ENCODE results near the gene CREBZF.
"Not testable (repeated sequence)": the region's sequence is repeated elsewhere in the genome, so short reads cannot be mapped to it uniquely, and the experiment has no call there.

CREBZF gene

DNA sequence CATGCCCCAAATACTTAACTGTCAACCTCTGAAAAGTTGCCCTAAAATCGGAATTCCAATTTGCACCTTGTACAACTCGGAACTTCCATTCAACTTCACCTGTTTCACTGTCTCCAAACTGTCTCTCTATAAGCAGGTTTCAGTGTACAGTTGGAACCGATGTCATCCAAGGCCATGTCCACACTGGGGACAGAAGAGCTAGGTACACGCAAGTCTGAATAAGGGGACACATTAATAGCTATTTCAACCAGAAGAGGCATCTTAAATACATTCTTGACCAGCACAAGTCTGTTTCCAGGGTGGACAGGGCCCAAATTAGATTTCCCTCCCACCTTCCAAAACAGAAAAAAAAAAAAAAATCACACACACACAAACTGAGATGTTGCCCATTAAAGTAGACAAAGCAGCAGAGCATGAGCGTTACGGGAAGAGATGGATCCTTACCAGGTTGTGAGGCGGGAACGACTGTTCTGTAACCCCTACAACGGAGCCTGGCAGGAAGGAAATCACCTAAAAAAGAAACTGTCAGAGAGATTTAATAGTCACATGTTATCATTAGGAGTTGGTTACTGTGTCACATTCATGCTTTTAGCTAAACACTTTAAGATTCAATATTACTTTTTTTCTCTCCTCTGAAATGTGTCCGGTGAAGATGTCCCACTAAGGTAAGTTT lies 1.7 kb downstream of the CREBZF start:
- H3K9ac ChIP-seq, result peak overlapping the region; percentile 94 to 100 (median 98)
- no peaks in the 10 kb centered on the region for H3K9me3 ChIP-seq (replicated peaks in 1 of 11)
- no peak for TF ChIP-seq Cebpa-rat (IDR thresholded peaks at IDR 0.05)
- H3K4me2 ChIP-seq, result peak overlapping the region; percentile 82 to 98 (median 91)
- peaks cover 43 to 65% (median 58%) of the 10 kb centered on the region in 11 experiments for H4K20me1 ChIP-seq
- H3K36me3 ChIP-seq, result peaks cover 24 to 53% (median 39%) of the 10 kb centered on the region in 11 experiments; a peak in 20 of 22 replicates
- peak overlapping the region; percentile 93 to 100 (median 98) for H3K27ac ChIP-seq
- peak overlapping the region; percentile 85 to 99 (median 90) for H3K4me3 ChIP-seq
- no peaks in the 10 kb centered on the region for H3K27me3 ChIP-seq
- H3K4me1 ChIP-seq, result peaks cover 3 to 46% (median 35%) of the 10 kb centered on the region in 10 experiments; a peak in 18 of 20 replicates

DNA sequence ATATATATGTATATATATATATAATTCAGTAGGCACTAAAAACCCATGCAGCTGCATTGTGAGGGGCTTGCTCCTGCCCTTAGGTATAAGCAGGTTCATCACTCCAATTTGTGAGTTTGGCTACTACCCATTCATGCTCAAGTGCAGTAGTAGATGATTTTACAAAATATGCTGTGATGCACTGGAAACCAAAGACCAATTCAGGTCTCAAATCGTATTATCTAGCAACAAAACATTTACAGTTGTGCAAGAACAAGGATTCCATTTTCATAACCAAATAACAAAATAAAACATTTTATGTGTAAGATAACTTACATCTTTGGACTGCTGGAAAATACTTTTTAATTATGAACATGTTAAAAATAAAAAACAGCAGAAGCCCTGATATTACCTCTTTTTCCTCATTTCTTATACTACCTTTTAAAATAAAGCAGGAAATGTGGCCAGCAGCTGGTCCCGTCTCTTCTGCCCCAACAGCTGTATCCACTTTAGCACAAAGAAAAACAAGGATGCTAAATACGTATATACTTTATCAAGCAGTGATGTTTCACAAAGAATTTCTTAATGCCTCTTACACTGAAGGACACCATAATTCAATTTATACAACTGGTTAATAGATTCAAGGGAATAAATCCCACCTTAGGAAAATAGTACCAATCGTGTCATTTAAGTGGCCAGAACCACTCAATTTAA lies 2.8 kb downstream of the CREBZF start:
- peaks cover 35 to 64% (median 49%) of the 10 kb centered on the region in 11 experiments for H3K36me3 ChIP-seq
- peaks cover 3 to 46% (median 35%) of the 10 kb centered on the region in 10 experiments; a peak in 18 of 20 replicates for H3K4me1 ChIP-seq
- no peaks in the 10 kb centered on the region for H3K27me3 ChIP-seq
- peak overlapping the region; percentile 94 to 100 (median 98) for H3K9ac ChIP-seq
- peak overlapping the region in 3 of 11 experiments; percentile 8 to 97 (median 97); a peak in 2 of 22 replicates for H3K27ac ChIP-seq
- peak overlapping the region; percentile 85 to 99 (median 90) for H3K4me3 ChIP-seq
- H3K9me3 ChIP-seq (replicated peaks in 1 of 11), result no peaks in the 10 kb centered on the region
- TF ChIP-seq Cebpa-rat (IDR thresholded peaks at IDR 0.05), result no peak
- H3K4me2 ChIP-seq, result peak overlapping the region; percentile 82 to 98 (median 91)
- peaks cover 43 to 74% (median 69%) of the 10 kb centered on the region in 11 experiments for H4K20me1 ChIP-seq

DNA sequence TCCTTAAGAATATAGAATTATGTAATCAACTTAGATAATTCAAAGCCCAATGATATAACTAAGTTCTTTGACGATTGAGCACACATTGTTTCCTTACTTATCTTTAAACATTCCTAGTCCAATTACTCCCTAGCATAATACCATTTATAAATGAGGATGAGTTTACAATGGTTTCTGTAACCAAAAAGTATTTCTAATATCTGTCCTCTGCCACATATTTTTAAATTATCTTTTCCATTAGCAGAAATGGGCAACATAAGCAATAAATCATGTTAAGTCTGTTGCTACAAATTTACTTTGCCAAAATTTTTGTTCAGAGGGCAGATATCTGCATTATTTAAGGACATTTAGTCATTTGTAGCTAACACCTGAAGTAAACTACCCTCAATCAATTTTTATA lies 6.7 kb downstream of the CREBZF start:
- H3K27ac ChIP-seq, result no peak overlapping the region
- peaks cover 6 to 49% (median 32%) of the 10 kb centered on the region in 10 experiments; a peak in 17 of 20 replicates for H3K4me1 ChIP-seq
- no peak for TF ChIP-seq Cebpa-rat (IDR thresholded peaks at IDR 0.05)
- 0 out of 22 replicates have a peak overlapping the region, but pooled peaks of 1 of the 11 experiments have one; percentile 25 for H3K9ac ChIP-seq
- no peak overlapping the region for H3K4me2 ChIP-seq
- H3K36me3 ChIP-seq, result peaks cover 63 to 94% (median 79%) of the 10 kb centered on the region in 11 experiments
- no peaks in the 10 kb centered on the region for H3K9me3 ChIP-seq (replicated peaks in 1 of 11)
- H4K20me1 ChIP-seq, result peaks cover 42 to 100% (median 93%) of the 10 kb centered on the region in 11 experiments
- H3K4me3 ChIP-seq, result no peak overlapping the region
- H3K27me3 ChIP-seq, result no peaks in the 10 kb centered on the region

DNA sequence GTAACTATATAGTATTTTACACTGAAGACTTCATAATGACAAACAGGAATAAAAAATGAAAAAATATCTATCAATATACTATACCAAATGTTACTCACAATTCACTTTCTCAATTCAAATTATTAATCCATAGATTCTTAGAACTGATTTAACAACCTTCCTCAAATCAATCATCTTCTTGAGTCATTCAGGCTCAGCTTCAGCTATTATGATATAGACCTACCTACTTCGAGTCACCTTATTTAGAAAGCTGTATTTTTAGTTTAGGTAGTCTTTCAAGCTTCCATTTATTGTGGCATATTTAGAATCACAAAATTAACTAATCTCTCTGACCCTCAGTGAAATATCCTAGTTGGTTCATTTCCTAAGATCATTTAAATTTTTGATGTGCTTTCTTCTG lies 8.2 kb downstream of the CREBZF start:
- no peaks in the 10 kb centered on the region for H3K27me3 ChIP-seq
- peaks cover 63 to 96% (median 78%) of the 10 kb centered on the region in 11 experiments for H3K36me3 ChIP-seq
- H3K9ac ChIP-seq, result no peak overlapping the region
- H3K27ac ChIP-seq, result no peak overlapping the region
- H3K9me3 ChIP-seq (replicated peaks in 1 of 11), result no peaks in the 10 kb centered on the region
- H4K20me1 ChIP-seq, result peaks cover 31 to 93% (median 85%) of the 10 kb centered on the region in 11 experiments
- H3K4me1 ChIP-seq, result peaks cover 10 to 54% (median 32%) of the 10 kb centered on the region in 10 experiments; a peak in 17 of 20 replicates
- H3K4me2 ChIP-seq, result no peak overlapping the region
- TF ChIP-seq Cebpa-rat (IDR thresholded peaks at IDR 0.05), result no peak
- no peak overlapping the region for H3K4me3 ChIP-seq

DNA sequence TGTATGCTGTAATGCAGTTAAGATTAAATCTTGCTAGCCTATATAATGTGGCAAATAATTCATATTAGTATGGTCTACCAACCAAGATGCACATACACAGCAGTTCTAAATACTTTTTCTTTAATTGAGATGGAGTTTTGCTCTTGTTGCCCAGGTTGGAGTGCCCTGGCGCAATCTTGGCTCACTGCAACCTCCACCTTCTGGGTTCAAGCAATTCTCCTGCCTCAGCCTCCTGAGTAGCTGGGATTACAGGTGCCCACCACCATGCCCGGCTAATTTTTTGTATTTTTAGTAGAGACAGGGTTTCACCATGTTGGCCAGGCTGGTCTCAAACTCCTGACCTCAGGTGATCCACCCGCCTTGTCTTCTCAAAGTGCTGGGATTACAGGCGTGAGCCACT lies 10.6 kb downstream of the CREBZF start:
- peaks cover 61 to 88% (median 75%) of the 10 kb centered on the region in 11 experiments for H3K36me3 ChIP-seq

DNA sequence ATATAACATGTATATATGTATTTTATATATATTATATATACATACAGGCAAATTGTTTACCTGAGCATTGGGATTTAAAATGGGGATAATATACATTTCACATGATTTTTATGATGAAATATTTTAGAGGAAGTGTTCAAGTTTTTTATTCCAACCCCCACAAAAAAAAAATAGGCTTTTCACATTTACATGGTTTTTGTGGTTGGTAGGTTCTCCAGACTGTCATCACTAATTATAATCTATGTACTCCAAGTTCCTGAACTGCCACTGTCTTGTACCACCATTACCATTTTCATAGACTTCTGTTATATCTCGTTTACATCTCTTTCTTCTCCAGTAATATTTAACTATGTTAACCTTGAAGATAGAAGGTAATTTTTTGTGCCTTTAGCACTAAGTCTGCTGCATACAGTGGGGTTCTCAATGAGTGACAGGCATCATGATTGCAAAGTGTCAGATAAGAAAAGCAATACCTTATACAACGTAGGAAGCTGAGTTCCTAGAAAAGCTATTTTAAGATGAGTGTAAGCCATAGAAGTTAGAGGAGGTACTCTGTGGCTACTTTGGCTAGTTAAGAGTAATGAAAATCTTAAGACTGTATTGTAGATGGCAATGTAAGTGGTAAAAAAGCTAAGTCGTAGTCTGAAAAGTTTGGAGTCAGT lies 12.0 kb downstream of the CREBZF start:
- peaks cover 16 to 49% (median 23%) of the 10 kb centered on the region in 10 experiments for H3K4me1 ChIP-seq
- peaks cover 7 to 58% (median 46%) of the 10 kb centered on the region in 11 experiments; a peak in 18 of 22 replicates for H4K20me1 ChIP-seq
- peak overlapping the region in 5 of 11 experiments; percentile 4 to 60 (median 26); a peak in 6 of 22 replicates for H3K4me2 ChIP-seq
- H3K9me3 ChIP-seq (replicated peaks in 1 of 11), result no peaks in the 10 kb centered on the region
- no peak for TF ChIP-seq Cebpa-rat (IDR thresholded peaks at IDR 0.05)
- H3K9ac ChIP-seq, result no peak overlapping the region
- H3K4me3 ChIP-seq, result no peak overlapping the region
- H3K27ac ChIP-seq, result no peak overlapping the region
- H3K36me3 ChIP-seq, result peaks cover 48 to 74% (median 61%) of the 10 kb centered on the region in 11 experiments
- H3K27me3 ChIP-seq, result no peaks in the 10 kb centered on the region

More for the DNA sequence above, 10.6 kb downstream of the CREBZF start:
- not testable (repeated sequence) for H3K27ac ChIP-seq; H3K4me2 ChIP-seq; H3K27me3 ChIP-seq; H3K4me3 ChIP-seq; H3K9ac ChIP-seq; H3K9me3 ChIP-seq (replicated peaks in 1 of 11)
- H4K20me1 ChIP-seq, result peaks cover 15 to 72% (median 61%) of the 10 kb centered on the region in 11 experiments; a peak in 19 of 22 replicates
- H3K4me1 ChIP-seq, result peaks cover 7 to 43% (median 14%) of the 10 kb centered on the region in 10 experiments

DNA sequence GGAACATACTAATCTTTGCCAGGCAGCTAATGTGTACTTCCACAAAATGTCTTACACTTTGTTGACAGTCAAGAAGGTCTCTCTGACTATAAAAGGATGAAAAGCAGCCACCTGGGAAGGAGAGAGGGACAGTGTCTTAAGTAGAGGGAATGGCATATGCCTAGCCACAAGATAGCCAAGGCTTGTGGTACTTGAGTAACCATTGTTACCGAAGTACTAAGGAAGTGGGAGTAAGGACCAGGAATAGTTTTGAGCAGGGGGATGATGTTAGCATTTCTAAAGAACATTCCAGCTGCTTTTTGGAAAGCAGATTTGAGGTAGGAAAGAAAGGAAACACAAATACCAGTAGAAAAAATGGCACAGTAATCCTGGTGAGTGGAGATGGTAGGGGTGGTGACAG lies 13.8 kb downstream of the CREBZF start:
- Histone ChIP-seq H3K36me3 (peaks cover 30 to 56% (median 43%) of the 10 kb centered on the region in 11 experiments; a peak in 21 of 22 replicates), H3K4me1 (peaks cover 23 to 57% (median 30%) of the 10 kb centered on the region in 10 experiments), H4K20me1 (peaks cover 6 to 40% (median 29%) of the 10 kb centered on the region in 11 experiments; a peak in 17 of 22 replicates), H3K27me3 (no peaks in the 10 kb centered on the region), H3K4me2 (no peak overlapping the region), H3K27ac (no peak overlapping the region), H3K4me3 (no peak overlapping the region), H3K9ac (no peak overlapping the region), H3K9me3 (replicated peaks in 1 of 11) (no peaks in the 10 kb centered on the region)
- no peak for TF ChIP-seq Cebpa-rat (IDR thresholded peaks at IDR 0.05)

DNA sequence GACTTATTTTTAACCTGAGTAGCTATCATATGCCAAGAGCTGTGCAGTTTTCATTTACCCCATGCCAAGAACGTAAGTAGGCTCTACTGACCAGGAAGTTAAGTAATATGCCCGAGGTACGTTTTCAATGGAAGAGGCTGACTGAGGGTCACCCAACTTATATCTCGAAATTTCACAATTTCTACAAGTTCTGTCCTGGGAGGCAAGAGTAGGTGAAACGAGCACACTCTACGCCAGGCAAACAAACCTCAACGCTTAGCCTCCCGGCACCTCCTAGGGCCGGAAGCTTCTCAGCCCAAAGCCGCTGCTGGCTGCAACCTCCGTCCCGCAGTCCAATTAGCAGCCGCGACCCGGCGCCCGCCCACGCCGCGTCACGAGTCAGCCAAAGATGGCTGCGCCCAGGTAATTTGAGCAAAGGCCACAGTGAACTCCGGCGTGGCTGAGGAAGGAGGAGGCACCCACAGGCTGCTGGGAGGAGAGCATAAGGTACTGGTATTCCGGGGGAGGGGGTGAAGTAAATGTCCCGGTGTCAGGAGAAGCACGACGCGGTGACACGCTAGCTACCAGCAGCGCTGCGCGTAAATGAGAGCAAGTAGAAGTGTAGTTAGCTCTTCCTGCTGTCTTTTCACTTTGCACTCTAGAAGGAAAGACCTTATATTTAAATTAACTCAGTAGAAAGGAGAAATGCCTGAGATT lies 17.2 kb downstream of the CREBZF start, which contains the start of gene TMEM126A:
Gene TMEM126A (plus strand): TSS at position 364 of the 696 bp plus-strand sequence. CDS start 2,289 bp downstream, outside the sequence.
- H3K4me1 ChIP-seq, result peaks cover 18 to 40% (median 24%) of the 10 kb centered on the region in 10 experiments
- peak within 1 kb of the TSS; percentile 72 to 88 (median 84) for H3K9ac ChIP-seq
- H3K27ac ChIP-seq, result peak within 1 kb of the TSS; percentile 62 to 86 (median 76)
- peaks cover 0 to 13% (median 2%) of the 10 kb centered on the region in 11 experiments; a peak in 5 of 22 replicates for H4K20me1 ChIP-seq
- TF ChIP-seq Cebpa-rat (IDR thresholded peaks at IDR 0.05), result no peak
- H3K9me3 ChIP-seq (replicated peaks in 1 of 11), result no peaks in the 10 kb centered on the region
- no peaks in the 10 kb centered on the region for H3K27me3 ChIP-seq
- peak within 1 kb of the TSS; percentile 74 to 96 (median 82) for H3K4me2 ChIP-seq
- H3K4me3 ChIP-seq, result peak within 1 kb of the TSS; percentile 67 to 85 (median 76)
- peaks cover 11 to 25% (median 18%) of the 10 kb centered on the region in 11 experiments; a peak in 19 of 22 replicates for H3K36me3 ChIP-seq

Measured in BLaER1 treated with 17β-estradiol and CSF1 and Interleukin-3, amounts not matched to agents 10 nM and 100 nM (cell line).